H9 (cell line): Measurements from ENCODE around the gene ACOX1. TPM values are rescaled to one million over a fixed set of nuclear protein-coding genes. Genes with fewer than 3 reads are reported as not detected.
A peak's percentile ranks its signal among the peaks of the same experiment; 100 is the strongest.

Experiments used
- DNase-seq: peaks from one replicate; pipeline ENCODE4 v3.0.0-alpha.2; 2017
- H2AFZ ChIP-seq: one replicate; pipeline ENCODE4 v1.6.1; 2013; ENCODE audit warnings: mild to moderate bottlenecking, low read length, control low read depth, moderate library complexity
- H2AK5ac ChIP-seq: 2 replicates; pipeline ENCODE4 v1.6.1; 2013; ENCODE audit warnings: low read length, control low read depth, mixed read lengths; ENCODE audit not compliant: insufficient read length
- H2BK120ac ChIP-seq: one replicate; pipeline ENCODE4 v1.6.1; 2013; ENCODE audit warnings: low read depth, mild to moderate bottlenecking, low read length, control low read depth, inconsistent platforms; ENCODE audit not compliant: poor library complexity, severe bottlenecking
- H2BK12ac ChIP-seq: 2 replicates; pipeline ENCODE4 v1.6.1; 2013; ENCODE audit warnings: low read length, control low read depth, mixed read lengths, low read depth; ENCODE audit not compliant: insufficient read length
- H2BK15ac ChIP-seq: 2 replicates; pipeline ENCODE4 v1.6.1; 2013; ENCODE audit warnings: low read depth, low read length, control low read depth
- H2BK20ac ChIP-seq: one replicate; pipeline ENCODE4 v1.6.1; 2013; ENCODE audit warnings: low read depth, mild to moderate bottlenecking, low read length, control low read depth, inconsistent platforms; ENCODE audit not compliant: poor library complexity, severe bottlenecking
- H2BK5ac ChIP-seq: 2 replicates; pipeline ENCODE4 v1.6.1; 2013; ENCODE audit warnings: low read length, control low read depth, mixed read lengths; ENCODE audit not compliant: insufficient read length
- H3K14ac ChIP-seq: 2 replicates; pipeline ENCODE4 v1.6.1; 2013; ENCODE audit warnings: low read length, control low read depth; ENCODE audit not compliant: insufficient read depth
- H3K18ac ChIP-seq: 2 replicates; pipeline ENCODE4 v1.6.1; 2013; ENCODE audit warnings: low read depth, mild to moderate bottlenecking, mixed read lengths, low read length, control low read depth; ENCODE audit not compliant: insufficient read length
- H3K23ac ChIP-seq: 2 replicates; pipeline ENCODE4 v1.6.1; 2013; ENCODE audit warnings: low read length, control low read depth, mixed read lengths, low read depth; ENCODE audit not compliant: insufficient read length
- H3K23me2 ChIP-seq: 2 replicates; pipeline ENCODE4 v1.6.1; 2013; ENCODE audit warnings: low read depth, mild to moderate bottlenecking, mixed read lengths, low read length, control low read depth; ENCODE audit not compliant: insufficient read length, poor library complexity, severe bottlenecking
- H3K27ac ChIP-seq: 2 replicates; pipeline ENCODE4 v1.5.1; 2013; ENCODE audit warnings: low read length, control low read depth, mixed read lengths, low read depth; ENCODE audit not compliant: insufficient read length
- H3K27me3 ChIP-seq: 2 replicates; pipeline ENCODE4 v1.6.1; 2013; ENCODE audit warnings: low read length, control low read depth, inconsistent platforms; ENCODE audit not compliant: insufficient read depth
- H3K4ac ChIP-seq: 2 replicates; pipeline ENCODE4 v1.6.1; 2013; ENCODE audit warnings: low read depth, mild to moderate bottlenecking, control low read depth, inconsistent platforms, low read length, moderate library complexity
- H3K4me1 ChIP-seq: 2 replicates; pipeline ENCODE4 v1.6.1; 2013; ENCODE audit warnings: low read length, control low read depth, inconsistent platforms; ENCODE audit not compliant: insufficient read depth
- H3K4me2 ChIP-seq: 2 replicates; pipeline ENCODE4 v1.6.1; 2013; ENCODE audit warnings: low read length, control low read depth, mixed read lengths; ENCODE audit not compliant: insufficient read length, insufficient read depth
- H3K56ac ChIP-seq: 2 replicates; pipeline ENCODE4 v1.6.1; 2013; ENCODE audit warnings: low read depth, mild to moderate bottlenecking, mixed read lengths, low read length, control low read depth; ENCODE audit not compliant: insufficient read length
- H3K79me1 ChIP-seq: 2 replicates; pipeline ENCODE4 v1.6.1; 2013; ENCODE audit warnings: low read depth, mild to moderate bottlenecking, moderate library complexity, low read length, control low read depth, inconsistent platforms; ENCODE audit not compliant: insufficient read depth, poor library complexity, severe bottlenecking
- H3K79me2 ChIP-seq: 2 replicates; pipeline ENCODE4 v1.6.1; 2013; ENCODE audit warnings: low read length, control low read depth, inconsistent platforms; ENCODE audit not compliant: insufficient read depth
- H3K9ac ChIP-seq: 2 replicates; pipeline ENCODE4 v1.6.1; 2013; ENCODE audit warnings: low read length, control low read depth, mixed read lengths; ENCODE audit not compliant: insufficient read length; ENCODE audit errors: extremely low read depth
- H3K9me3 ChIP-seq: one replicate; pipeline ENCODE4 v1.6.1; 2013; ENCODE audit warnings: low read depth, low read length, inconsistent platforms; ENCODE audit not compliant: control insufficient read depth
- H3T11ph ChIP-seq: one replicate; pipeline ENCODE4 v1.6.1; 2013; ENCODE audit warnings: mild to moderate bottlenecking, low read length, control low read depth, inconsistent platforms
- H4K20me1 ChIP-seq: one replicate; pipeline ENCODE4 v1.6.1; 2013; ENCODE audit not compliant: control insufficient read depth, insufficient read length, insufficient read depth
- H4K5ac ChIP-seq: 2 replicates; pipeline ENCODE4 v1.6.1; 2013; ENCODE audit warnings: low read depth, mild to moderate bottlenecking, mixed read lengths, low read length, control low read depth; ENCODE audit not compliant: insufficient read length
- H4K8ac ChIP-seq: replicated peaks from 2 replicates; pipeline ENCODE4 v1.6.1; 2013; ENCODE audit warnings: low read length, control low read depth, mixed read lengths, low read depth; ENCODE audit not compliant: insufficient read length
- H4K91ac ChIP-seq: 2 replicates; pipeline ENCODE4 v1.6.1; 2013; ENCODE audit warnings: low read depth, mild to moderate bottlenecking, moderate library complexity, mixed read lengths, low read length, control low read depth; ENCODE audit not compliant: insufficient read length
- H3K27ac Mint-ChIP-seq, 3 experiments: 2 replicates in 2 of 3; 3 replicates in 1 of 3; pipeline ENCODE4 v1.8.0; 2020 to 2021; ENCODE audit warnings: mixed read lengths in 3 of 3, mild to moderate bottlenecking in 1 of 3, moderate library complexity in 1 of 3
- H3K27me3 Mint-ChIP-seq: 2 replicates; pipeline ENCODE4 v1.8.0; 2021; ENCODE audit warnings: low read depth, mild to moderate bottlenecking, moderate library complexity, mixed read lengths
- H3K36me3 Mint-ChIP-seq, 3 experiments: 2 replicates in 2 of 3; 3 replicates in 1 of 3; pipeline ENCODE4 v1.8.0; 2020 to 2021; ENCODE audit warnings: low read depth in 3 of 3, mixed read lengths in 3 of 3; ENCODE audit not compliant: insufficient read depth in 1 of 3
- H3K4me1 Mint-ChIP-seq, 2 experiments: 2 replicates each; pipeline ENCODE4 v1.8.0; 2020; ENCODE audit warnings: mixed read lengths in 2 of 2
- H3K4me3 Mint-ChIP-seq, 2 experiments: 2 replicates in 1 of 2; 3 replicates in 1 of 2; pipeline ENCODE4 v1.8.0; 2020 to 2021; ENCODE audit warnings: mild to moderate bottlenecking in 2 of 2, mixed read lengths in 2 of 2, moderate library complexity in 1 of 2
- H3K9me3 Mint-ChIP-seq, 2 experiments: 2 replicates in 1 of 2; 3 replicates in 1 of 2; pipeline ENCODE4 v1.8.0; 2020; ENCODE audit warnings: mild to moderate bottlenecking in 2 of 2, mixed read lengths in 2 of 2, moderate library complexity in 1 of 2
- WGBS: extraction: QIAGEN DNeasy Blood & Tissue Kit; methylation state at CpG from one replicate; pipeline ENCODE4 v1.1.7; 2013; ENCODE audit warnings: missing lambda C conversion rate, low lambda C conversion rate, mixed read lengths; ENCODE audit not compliant: insufficient read length; ENCODE audit errors: extremely low coverage; 5-methylcytosine and 5-hydroxymethylcytosine counted together
- total RNA-seq: library from RNA; stranded (reverse); gene quantifications from 2 replicates; pipeline ENCODE4 v1.2.1, GENCODE V29; 2021
- TF ChIP-seq, protein P1 (sequence below): fragments of 200-600 bp; sonication (generic); conservative IDR thresholded peaks from 3 replicates; pipeline ENCODE4 v1.8.0; 2021; ENCODE audit warnings: antibody characterized with exemption, mild to moderate bottlenecking

ACOX1 gene
- total RNA-seq, 1 experiment from 2014 or later, result 27.4 TPM

DNA sequence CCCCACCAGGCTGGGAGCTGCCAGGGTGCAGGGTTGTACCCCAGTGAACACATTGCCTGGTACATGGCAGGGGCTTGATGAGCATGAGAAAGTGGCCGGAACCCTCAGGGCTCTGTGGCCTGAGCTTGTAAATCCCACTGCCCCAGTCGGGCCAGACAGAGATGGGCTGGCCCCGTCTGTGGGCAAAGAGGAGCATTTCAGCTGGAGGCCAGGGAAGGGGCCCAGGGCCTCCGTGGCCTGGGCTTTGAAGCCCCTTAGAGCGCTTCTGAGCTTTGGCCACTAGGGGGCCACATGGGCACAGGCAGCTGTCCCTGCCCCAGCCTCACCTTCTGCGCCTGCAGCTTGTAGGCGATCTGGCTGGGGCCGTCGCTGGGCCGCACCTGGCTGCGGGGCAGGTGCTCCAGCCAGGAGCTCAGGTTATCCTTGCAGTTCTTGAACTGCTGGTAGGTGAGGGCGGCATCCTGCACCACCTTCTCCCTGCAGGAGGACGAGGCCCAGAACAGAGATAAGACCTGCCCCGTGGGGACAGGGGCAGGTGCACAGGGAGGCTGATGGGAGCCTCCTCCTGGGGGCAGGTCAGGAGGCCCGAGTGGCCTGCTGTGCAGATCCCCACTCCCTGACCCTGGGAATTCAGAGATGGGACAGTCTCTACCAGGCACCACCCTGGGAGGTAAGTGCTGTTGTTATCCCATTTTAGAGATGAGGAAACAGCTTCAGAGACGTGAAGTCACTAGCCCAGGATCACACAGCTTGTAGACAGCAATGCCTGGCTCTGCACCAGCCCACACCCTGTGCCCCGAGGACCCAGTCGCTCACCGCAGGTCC is 35.3 kb upstream of the ACOX1 start:
- Mint-ChIP-seq H3K27ac (peak overlapping the region in 1 of 3 experiments; percentile 44; a peak in 1 of 7 replicates), H3K4me1 (peaks cover 3 to 9% of the 10 kb centered on the region in 2 experiments), H3K36me3 (peaks cover 0 to 2% (median 0%) of the 10 kb centered on the region in 3 experiments; a peak in 1 of 7 replicates), H3K9me3 (peaks cover 0 to 2% of the 10 kb centered on the region in 2 experiments; a peak in 2 of 5 replicates), H3K27me3 (peaks cover 7% of the 10 kb centered on the region), H3K4me3 (no peak overlapping the region)
- Histone ChIP-seq H3K4me1 (no peaks in the 10 kb centered on the region), H2AK5ac (no peak overlapping the region), H2BK12ac (no peak overlapping the region), H2BK15ac (no peak overlapping the region), H4K91ac (no peak overlapping the region), H2AFZ (no peak overlapping the region), H4K5ac (no peak overlapping the region), H3K23me2 (no peaks in the 10 kb centered on the region), H3K4me2 (no peak overlapping the region), H3K23ac (no peak overlapping the region), H3K56ac (no peak overlapping the region), H3K14ac (no peak overlapping the region), H3K27ac (no peak overlapping the region), H2BK5ac (no peak overlapping the region), H3K4ac (no peak overlapping the region), H2BK20ac (no peak overlapping the region), H3T11ph (no peak overlapping the region), H3K9me3 (no peaks in the 10 kb centered on the region), H3K79me2 (no peaks in the 10 kb centered on the region), H4K8ac (no peak overlapping the region), H4K20me1 (no peaks in the 10 kb centered on the region), H3K9ac (no peak overlapping the region), H3K79me1 (no peaks in the 10 kb centered on the region), H2BK120ac (no peak overlapping the region), H3K27me3 (no peaks in the 10 kb centered on the region), H3K18ac (no peak overlapping the region)
- DNase-seq, result peak; percentile 97
- WGBS, result no CpG with 5 or more reads among the region's 19 CpGs
- TF ChIP-seq, protein P1, sequence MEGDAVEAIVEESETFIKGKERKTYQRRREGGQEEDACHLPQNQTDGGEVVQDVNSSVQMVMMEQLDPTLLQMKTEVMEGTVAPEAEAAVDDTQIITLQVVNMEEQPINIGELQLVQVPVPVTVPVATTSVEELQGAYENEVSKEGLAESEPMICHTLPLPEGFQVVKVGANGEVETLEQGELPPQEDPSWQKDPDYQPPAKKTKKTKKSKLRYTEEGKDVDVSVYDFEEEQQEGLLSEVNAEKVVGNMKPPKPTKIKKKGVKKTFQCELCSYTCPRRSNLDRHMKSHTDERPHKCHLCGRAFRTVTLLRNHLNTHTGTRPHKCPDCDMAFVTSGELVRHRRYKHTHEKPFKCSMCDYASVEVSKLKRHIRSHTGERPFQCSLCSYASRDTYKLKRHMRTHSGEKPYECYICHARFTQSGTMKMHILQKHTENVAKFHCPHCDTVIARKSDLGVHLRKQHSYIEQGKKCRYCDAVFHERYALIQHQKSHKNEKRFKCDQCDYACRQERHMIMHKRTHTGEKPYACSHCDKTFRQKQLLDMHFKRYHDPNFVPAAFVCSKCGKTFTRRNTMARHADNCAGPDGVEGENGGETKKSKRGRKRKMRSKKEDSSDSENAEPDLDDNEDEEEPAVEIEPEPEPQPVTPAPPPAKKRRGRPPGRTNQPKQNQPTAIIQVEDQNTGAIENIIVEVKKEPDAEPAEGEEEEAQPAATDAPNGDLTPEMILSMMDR, result peak; percentile 99
